Endothelial cell of umbilical vein (primary cell): Measurements from ENCODE around the gene PTGES2.
A peak's percentile ranks its signal among the peaks of the same experiment; 100 is the strongest.

Experiments used
- EZH2 ChIP-seq: IDR thresholded peaks from 2 replicates; pipeline ENCODE4 v1.6.1; 2012; ENCODE audit warnings: borderline replicate concordance, low read depth, mild to moderate bottlenecking, moderate library complexity, low read length, inconsistent platforms; ENCODE audit not compliant: severe bottlenecking
- MAX ChIP-seq: IDR thresholded peaks from 2 replicates; pipeline ENCODE4 v1.6.1; 2011; ENCODE audit not compliant: insufficient read depth, insufficient read length
- POLR2A ChIP-seq: IDR thresholded peaks from 2 replicates; pipeline ENCODE4 v1.6.1; 2012; ENCODE audit warnings: low read depth, mild to moderate bottlenecking, control low read depth, low read length
- TF ChIP-seq, protein P1 (sequence below), 2 donors: IDR thresholded peaks; 1 replicate in 1 of 2; 2 replicates in 1 of 2; pipeline ENCODE4 v1.5.1; 2011; ENCODE audit warnings: low read length in 2 of 2, mild to moderate bottlenecking in 2 of 2, moderate library complexity in 2 of 2, control low read depth in 1 of 2, inconsistent platforms in 1 of 2, low read depth in 1 of 2; ENCODE audit not compliant: insufficient read depth in 1 of 2; ENCODE audit errors: extremely low read depth in 1 of 2

DNA sequence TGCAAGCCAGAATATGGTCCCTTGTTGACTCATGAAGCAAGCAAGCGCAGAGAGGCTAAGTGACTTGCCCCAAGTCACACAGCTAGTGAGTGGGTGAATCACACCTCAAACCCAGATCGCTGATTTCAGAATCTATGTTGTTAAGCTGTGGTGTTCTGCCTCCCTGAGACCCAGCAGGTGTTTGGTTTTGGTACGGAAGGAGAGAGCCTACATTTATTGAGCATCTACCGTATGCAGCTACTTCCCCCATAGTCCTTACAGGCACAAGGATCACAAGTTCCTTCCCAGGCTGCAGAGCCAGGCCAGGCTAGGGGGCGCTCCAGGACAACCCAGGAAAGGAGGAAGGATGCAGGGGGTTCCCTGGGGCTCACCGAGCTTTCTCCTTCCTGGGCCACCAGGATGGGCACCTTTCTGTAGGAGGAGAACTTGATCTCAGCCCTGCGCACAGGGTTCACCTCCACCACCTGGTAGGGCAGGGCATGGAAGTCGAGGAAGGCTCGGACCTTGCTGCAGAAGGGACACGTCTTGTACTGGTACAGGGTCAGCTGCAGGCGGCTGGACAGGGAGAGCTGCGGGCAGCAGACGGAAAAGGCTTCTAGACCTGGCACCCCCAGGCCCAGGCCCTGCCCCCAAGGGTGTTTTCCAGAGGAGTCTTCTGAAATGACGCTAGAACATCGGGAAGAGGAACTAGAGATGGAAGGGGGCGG, 2.5 kb downstream of the PTGES2 start:
- TF ChIP-seq POLR2A (no peak), MAX (no peak), EZH2 (no peak)
- TF ChIP-seq, protein P1, sequence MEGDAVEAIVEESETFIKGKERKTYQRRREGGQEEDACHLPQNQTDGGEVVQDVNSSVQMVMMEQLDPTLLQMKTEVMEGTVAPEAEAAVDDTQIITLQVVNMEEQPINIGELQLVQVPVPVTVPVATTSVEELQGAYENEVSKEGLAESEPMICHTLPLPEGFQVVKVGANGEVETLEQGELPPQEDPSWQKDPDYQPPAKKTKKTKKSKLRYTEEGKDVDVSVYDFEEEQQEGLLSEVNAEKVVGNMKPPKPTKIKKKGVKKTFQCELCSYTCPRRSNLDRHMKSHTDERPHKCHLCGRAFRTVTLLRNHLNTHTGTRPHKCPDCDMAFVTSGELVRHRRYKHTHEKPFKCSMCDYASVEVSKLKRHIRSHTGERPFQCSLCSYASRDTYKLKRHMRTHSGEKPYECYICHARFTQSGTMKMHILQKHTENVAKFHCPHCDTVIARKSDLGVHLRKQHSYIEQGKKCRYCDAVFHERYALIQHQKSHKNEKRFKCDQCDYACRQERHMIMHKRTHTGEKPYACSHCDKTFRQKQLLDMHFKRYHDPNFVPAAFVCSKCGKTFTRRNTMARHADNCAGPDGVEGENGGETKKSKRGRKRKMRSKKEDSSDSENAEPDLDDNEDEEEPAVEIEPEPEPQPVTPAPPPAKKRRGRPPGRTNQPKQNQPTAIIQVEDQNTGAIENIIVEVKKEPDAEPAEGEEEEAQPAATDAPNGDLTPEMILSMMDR (IDR thresholded peaks at IDR 0.05; ENCODE audit: extremely low read depth in 1 of 2, insufficient read depth in 1 of 2, low read depth in 1 of 2, low read length in 2 of 2), result peak; percentile 58 to 67
